Measurements from ENCODE around the gene RPS3.

- TF ChIP-seq CTCF (conservative IDR thresholded peaks at IDR 0.05 in 1 of 2, IDR thresholded peaks at IDR 0.05 in 1 of 2; ENCODE audit: low read depth in 1 of 2, low read length in 2 of 2): no peak
- TF ChIP-seq EZH2 (IDR thresholded peaks at IDR 0.05; ENCODE audit: low read length, missing control alignments): no peak
Observed at GRCh38 chr11:75386942-75387630, 12.2 kb upstream of the RPS3 start.
